Ovary (tissue), 9 donors: Measurements from ENCODE around the gene ABHD12. TPM values are rescaled to one million over a fixed set of nuclear protein-coding genes. Genes with fewer than 3 reads are reported as not detected.

Experiments used
- DNase-seq, 5 donors: peaks; one replicate each; pipeline ENCODE4 v3.0.0-alpha.2; 2019 to 2020
- H3K27ac ChIP-seq, 2 donors: fragments of 200-600 bp; one replicate each; pipeline versions ENCODE4 v1.5.1 to v1.8.0; 2019 to 2022
- H3K27me3 ChIP-seq: fragments of 200-600 bp; one replicate; pipeline ENCODE4 v1.8.0; 2022
- H3K36me3 ChIP-seq: fragments of 200-600 bp; sonication (generic); one replicate; pipeline ENCODE4 v1.5.1; 2019
- H3K4me1 ChIP-seq: one replicate; pipeline ENCODE4 v1.8.1; 2013; ENCODE audit warnings: mild to moderate bottlenecking, moderate library complexity; ENCODE audit not compliant: insufficient read depth
- H3K4me3 ChIP-seq: fragments of 200-600 bp; sonication (generic); one replicate; pipeline ENCODE4 v1.5.1; 2017
- H3K9me3 ChIP-seq, 2 donors: fragments of 200-600 bp in 1 of 2; sonication (generic) in 1 of 2; one replicate each; pipeline versions ENCODE4 v1.5.1 to v1.8.1; 2013 to 2019; ENCODE audit warnings: mild to moderate bottlenecking in 1 of 2, moderate library complexity in 1 of 2
- EP300 ChIP-seq: sonication (generic); formaldehyde crosslinking; IDR thresholded peaks from one replicate; pipeline ENCODE4 v1.6.1; 2017; ENCODE audit warnings: antibody characterized with exemption
- POLR2A ChIP-seq: fragments of 450-650 bp; IDR thresholded peaks from one replicate; pipeline ENCODE4 v1.6.1; 2017; ENCODE audit warnings: antibody characterized with exemption, mild to moderate bottlenecking, moderate library complexity
- WGBS, 3 donors: extraction: QIAGEN DNeasy Blood & Tissue Kit in 1 of 3; methylation state at CpG; one replicate each; pipeline versions ENCODE4 v1.1.5 to v1.1.7; 2013 to 2017; 5-methylcytosine and 5-hydroxymethylcytosine counted together
- intact Hi-C, 4 donors: fragments of 100-400 bp; cut with DNase I; formaldehyde crosslinking; loops; one replicate each; pipeline versions ENCODE4 v1.11.0 to v1.15.1; 2022 to 2023
- polyA plus RNA-seq, 2 donors: library from polyadenylated mRNA; stranded (reverse); fragments of 200-250 nt in 1 of 2; fragments of 350-450 nt in 1 of 2; fragmentation: Illumina TruSeq in 1 of 2; extraction: RNeasy Lipid Tissue Mini Kit (QIAGEN cat#74804) in 1 of 2; gene quantifications; one replicate each; pipeline ENCODE4 v1.2.3, GENCODE V29; 2013 to 2014
- total RNA-seq, 7 donors: library from RNA; depleted of rRNA in 2 of 7; stranded (reverse); fragments of >200 nt in 2 of 7; fragmentation: NEBNext Ultra II Directional in 3 of 7; extraction: Animal tissue kit (Norgen Biotek cat#: 25700) in 3 of 7; gene quantifications; one replicate each; pipeline versions ENCODE4 v1.1.0 to v1.2.4, GENCODE V29; 2016 to 2023
- TF ChIP-seq, protein P1 (sequence below), 3 donors: fragments of 450-650 bp in 2 of 3; fragments of 200-600 bp in 1 of 3; IDR thresholded peaks; one replicate each; pipeline versions ENCODE4 v1.5.1 to v1.8.0; 2016 to 2022; ENCODE audit warnings: antibody characterized with exemption in 3 of 3, mild to moderate bottlenecking in 1 of 3
- donor health status: DM: no; HTN: no; CAD: no; lungs with moderate emphysema.
- donor health status: DM: no; HTN: no; CAD: no.
- donor health status: Bipolar disorder and iron deficiency.
- donor health status: DM: yes; HTN: yes; CAD: no.
- donor health status: DM: no; HTN: no; CAD: no.
- donor health status: DM: yes; HTN: yes; CAD: no.

The ABHD12 gene
- total and polyA plus RNA-seq, 9 donors, result 15.0 to 87.6 (median 37.6) TPM

DNA sequence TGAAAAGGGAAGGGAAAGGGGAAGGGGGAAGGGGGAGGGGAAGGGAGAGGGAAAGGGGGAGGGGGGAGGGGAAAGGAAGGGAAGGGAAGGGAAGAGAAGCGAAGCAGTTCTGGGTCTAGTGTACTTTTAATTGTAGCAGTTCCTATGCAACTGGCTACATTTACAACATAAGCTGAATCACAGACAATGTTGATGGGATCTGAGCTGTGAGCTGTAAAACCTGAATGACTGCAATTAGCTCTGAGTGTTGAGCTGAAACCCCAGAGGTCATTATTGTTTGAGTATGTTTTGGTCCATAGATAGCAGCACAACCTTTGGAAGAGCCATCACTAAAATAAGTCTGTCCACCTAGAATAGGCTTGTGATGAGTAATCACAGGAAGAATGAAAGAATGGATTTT lies 7.2 kb upstream of the ABHD12 start:
- intact Hi-C loops, result loop anchor here (5.0 to 10.0 kb wide), 5 partner anchors 103 to 343 kb away; partner anchors contain the start of genes ENTPD6 (in 3 of the 4) and ACSS1 (in 1 of the 4)
- Histone ChIP-seq H3K27ac (no peak overlapping the region), H3K9me3 (no peaks in the 10 kb centered on the region), H3K36me3 (no peaks in the 10 kb centered on the region), H3K4me1 (no peaks in the 10 kb centered on the region), H3K27me3 (no peaks in the 10 kb centered on the region), H3K4me3 (no peak overlapping the region)
- no peak for DNase-seq
- 56 to 77% (median 70%) methylated on average over 1 of the region's 1 CpG for WGBS, 3 donors
- TF ChIP-seq, protein P1, sequence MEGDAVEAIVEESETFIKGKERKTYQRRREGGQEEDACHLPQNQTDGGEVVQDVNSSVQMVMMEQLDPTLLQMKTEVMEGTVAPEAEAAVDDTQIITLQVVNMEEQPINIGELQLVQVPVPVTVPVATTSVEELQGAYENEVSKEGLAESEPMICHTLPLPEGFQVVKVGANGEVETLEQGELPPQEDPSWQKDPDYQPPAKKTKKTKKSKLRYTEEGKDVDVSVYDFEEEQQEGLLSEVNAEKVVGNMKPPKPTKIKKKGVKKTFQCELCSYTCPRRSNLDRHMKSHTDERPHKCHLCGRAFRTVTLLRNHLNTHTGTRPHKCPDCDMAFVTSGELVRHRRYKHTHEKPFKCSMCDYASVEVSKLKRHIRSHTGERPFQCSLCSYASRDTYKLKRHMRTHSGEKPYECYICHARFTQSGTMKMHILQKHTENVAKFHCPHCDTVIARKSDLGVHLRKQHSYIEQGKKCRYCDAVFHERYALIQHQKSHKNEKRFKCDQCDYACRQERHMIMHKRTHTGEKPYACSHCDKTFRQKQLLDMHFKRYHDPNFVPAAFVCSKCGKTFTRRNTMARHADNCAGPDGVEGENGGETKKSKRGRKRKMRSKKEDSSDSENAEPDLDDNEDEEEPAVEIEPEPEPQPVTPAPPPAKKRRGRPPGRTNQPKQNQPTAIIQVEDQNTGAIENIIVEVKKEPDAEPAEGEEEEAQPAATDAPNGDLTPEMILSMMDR (IDR thresholded peaks at IDR 0.05), result no peak
- TF ChIP-seq EP300 (no peak), POLR2A (no peak)

DNA sequence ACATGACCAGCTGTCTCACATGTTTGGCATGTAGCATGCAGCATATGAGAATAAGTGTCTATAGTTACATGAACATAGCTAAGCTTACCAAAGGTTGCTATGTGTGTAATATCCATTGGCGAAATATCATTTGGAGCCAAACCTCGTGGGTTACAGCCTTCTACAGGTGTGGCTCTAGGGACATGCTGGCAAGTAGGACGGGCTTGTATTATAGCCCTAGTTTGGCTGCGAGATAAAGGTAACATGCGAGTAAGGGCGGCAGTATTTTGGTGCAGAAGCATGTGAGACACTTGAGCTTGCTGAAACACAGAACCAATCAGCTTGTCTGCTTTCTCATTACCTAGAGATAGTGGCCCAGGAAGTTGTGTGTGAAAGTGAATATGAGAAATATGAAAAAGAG lies 6.5 kb upstream of the ABHD12 start:
- Histone ChIP-seq H3K27me3 (no peaks in the 10 kb centered on the region), H3K27ac (no peak overlapping the region), H3K36me3 (no peaks in the 10 kb centered on the region), H3K4me1 (no peaks in the 10 kb centered on the region), H3K9me3 (no peaks in the 10 kb centered on the region), H3K4me3 (no peak overlapping the region)
- WGBS, 3 donors, result 71 to 75% (median 71%) methylated on average over 6 of the region's 6 CpGs
- TF ChIP-seq, protein P1 (IDR thresholded peaks at IDR 0.05), result no peak
- TF ChIP-seq POLR2A (no peak), EP300 (no peak)
- intact Hi-C loops, result loop anchor here (5.0 to 10.0 kb wide), 5 partner anchors 102 to 342 kb away; partner anchors contain the start of genes ENTPD6 (in 3 of the 4) and ACSS1 (in 1 of the 4)
- no peak for DNase-seq

GRCh38 chr20:25394996-25395395 lies 4.4 kb upstream of the ABHD12 start:
- no peak overlapping the region for H3K27ac ChIP-seq
- intact Hi-C loops, result loop anchor here (5.0 to 10.0 kb wide), 7 partner anchors 83 to 340 kb away; partner anchors contain the start of genes ENTPD6 (in 3 of the 4) and ACSS1 (in 1 of the 4)
- 81 to 86% (median 82%) methylated on average over 6 of the region's 6 CpGs for WGBS, 3 donors

DNA sequence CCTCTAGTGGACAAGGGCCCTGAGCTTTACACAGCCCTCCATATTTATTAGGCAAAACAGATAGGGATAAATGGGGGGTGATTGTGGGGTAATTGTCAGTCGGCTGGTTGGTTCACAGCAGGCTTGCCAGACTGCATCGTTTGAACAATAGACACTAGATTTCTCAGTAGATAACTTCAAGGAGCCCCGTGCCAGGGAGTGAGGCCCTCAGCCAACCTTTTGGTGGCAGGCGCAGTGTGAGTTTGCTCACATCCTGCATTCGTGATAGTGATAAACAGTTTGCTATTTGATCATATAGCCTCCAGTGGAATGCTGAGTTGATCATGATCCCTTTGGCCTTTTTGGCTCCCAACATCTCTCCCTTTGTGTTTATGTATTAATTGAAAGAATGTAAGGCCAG lies 3.6 kb upstream of the ABHD12 start:
- 48 to 56% (median 51%) methylated on average over 5 of the region's 5 CpGs for WGBS, 3 donors
- no peaks in the 10 kb centered on the region for H3K36me3 ChIP-seq
- H3K4me3 ChIP-seq, result no peak overlapping the region
- H3K9me3 ChIP-seq, result no peaks in the 10 kb centered on the region
- H3K4me1 ChIP-seq, result peaks cover 2% of the 10 kb centered on the region
- H3K27me3 ChIP-seq, result no peaks in the 10 kb centered on the region
- TF ChIP-seq POLR2A (no peak), EP300 (no peak)
- TF ChIP-seq, protein P1 (IDR thresholded peaks at IDR 0.05), result no peak
- H3K27ac ChIP-seq, result no peak overlapping the region
- intact Hi-C loops, result loop anchor here (5.0 to 10.0 kb wide), 6 partner anchors 82 to 339 kb away; partner anchors contain the start of genes ENTPD6 (in 3 of the 4) and ACSS1 (in 1 of the 4)
- no peak for DNase-seq

More at GRCh38 chr20:25394996-25395395, 4.4 kb upstream of the ABHD12 start:
- no peaks in the 10 kb centered on the region for H3K9me3 ChIP-seq
- H3K27me3 ChIP-seq, result no peaks in the 10 kb centered on the region
- no peak for TF ChIP-seq EP300
- TF ChIP-seq POLR2A, result no peak
- TF ChIP-seq, protein P1 (IDR thresholded peaks at IDR 0.05), result no peak
- H3K4me3 ChIP-seq, result no peak overlapping the region
- DNase-seq, result no peak
- no peaks in the 10 kb centered on the region for H3K4me1 ChIP-seq
- H3K36me3 ChIP-seq, result no peaks in the 10 kb centered on the region
